Right cardiac atrium (tissue), 5 donors: ENCODE data around the gene GLIS1. TPM values are rescaled to one million over a fixed set of nuclear protein-coding genes. Genes with fewer than 3 reads are reported as not detected.

Source experiments
- ATAC-seq, 2 donors: fragments of 200-7000 bp; cut with Tn5 transposase; one replicate each; pipeline versions ENCODE4 v1.8.0 to v1.9.1; 2020; ENCODE audit warnings: moderate library complexity in 2 of 2, mild to moderate bottlenecking in 1 of 2
- DNase-seq, 3 donors: peaks; one replicate each; pipeline ENCODE4 v3.0.0-alpha.2; 2020
- H3K27ac ChIP-seq: one replicate; pipeline ENCODE4 v1.5.1; 2013; ENCODE audit warnings: mild to moderate bottlenecking, low read length, control low read depth, moderate library complexity
- H3K27me3 ChIP-seq: one replicate; pipeline ENCODE4 v1.6.1; 2013; ENCODE audit not compliant: control insufficient read depth, insufficient read depth
- H3K4me1 ChIP-seq: one replicate; pipeline ENCODE4 v1.6.1; 2013; ENCODE audit warnings: low read length; ENCODE audit not compliant: control insufficient read depth, insufficient read depth
- H3K4me3 ChIP-seq: one replicate; pipeline ENCODE4 v1.5.1; 2013; ENCODE audit warnings: low read length, control low read depth
- H3K9me3 ChIP-seq: one replicate; pipeline ENCODE4 v1.6.1; 2013; ENCODE audit warnings: low read length; ENCODE audit not compliant: control insufficient read depth
- WGBS: extraction: QIAGEN DNeasy Blood & Tissue Kit; methylation state at CpG from one replicate; pipeline ENCODE4 v1.1.7; 2013; 5-methylcytosine and 5-hydroxymethylcytosine counted together
- intact Hi-C, 4 donors: fragments of 100-400 bp; cut with DNase I; formaldehyde crosslinking; loops; one replicate each; pipeline versions ENCODE4 v1.11.0 to v1.14.0; 2022 to 2023
- polyA plus RNA-seq: library from polyadenylated mRNA; stranded (reverse); fragments of 200-250 nt; gene quantifications from one replicate; pipeline ENCODE4 v1.2.3, GENCODE V29; 2013
- total RNA-seq, 4 donors: library from RNA; stranded (reverse); fragmentation: NEBNext Ultra II Directional; extraction: Animal tissue kit (Norgen Biotek cat#: 25700); gene quantifications; one replicate each; pipeline ENCODE4 v1.2.1, GENCODE V29; 2021
- donor health status: healthy with polysubstance abuse.
- donor health status: DM: no; HTN: yes; CAD: no.
- donor health status: DM: no; HTN: no; CAD: no.
- donor health status: DM: no; HTN: yes; CAD: no; lungs with severe emphysema.
- donor health status: DM: yes; HTN: yes; CAD: no.

Gene GLIS1
- total and polyA plus RNA-seq, 5 donors: 0.14 to 0.37 (median 0.35) TPM

DNA sequence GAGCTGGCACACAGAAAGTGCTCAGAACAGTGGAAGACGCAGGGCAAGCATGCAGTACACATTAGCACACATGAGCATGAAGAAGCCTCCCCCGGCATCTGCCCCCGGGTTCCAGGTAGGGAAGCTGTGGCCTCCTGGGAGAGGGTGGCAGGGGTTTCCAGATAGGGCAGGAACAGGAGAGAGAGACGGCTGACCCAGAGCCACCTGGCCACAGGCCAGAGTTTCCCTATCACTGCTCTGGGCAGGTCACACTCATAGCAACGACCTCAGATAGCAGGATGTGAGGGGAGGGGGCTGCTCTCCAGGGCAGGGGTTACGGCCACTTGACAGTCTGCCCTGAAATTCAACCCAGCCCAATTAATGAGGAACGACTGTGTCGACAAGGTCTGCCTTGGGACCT lies 36.6 kb downstream of the GLIS1 start:
- no peak overlapping the region for H3K4me3 ChIP-seq
- no peak for ATAC-seq
- DNase-seq: no peak
- no peaks in the 10 kb centered on the region for H3K27me3 ChIP-seq
- H3K4me1 ChIP-seq: no peaks in the 10 kb centered on the region
- intact Hi-C loops: no loop called here
- H3K27ac ChIP-seq: no peak overlapping the region
- 47% methylated on average over 8 of the region's 8 CpGs for WGBS
- no peaks in the 10 kb centered on the region for H3K9me3 ChIP-seq

DNA sequence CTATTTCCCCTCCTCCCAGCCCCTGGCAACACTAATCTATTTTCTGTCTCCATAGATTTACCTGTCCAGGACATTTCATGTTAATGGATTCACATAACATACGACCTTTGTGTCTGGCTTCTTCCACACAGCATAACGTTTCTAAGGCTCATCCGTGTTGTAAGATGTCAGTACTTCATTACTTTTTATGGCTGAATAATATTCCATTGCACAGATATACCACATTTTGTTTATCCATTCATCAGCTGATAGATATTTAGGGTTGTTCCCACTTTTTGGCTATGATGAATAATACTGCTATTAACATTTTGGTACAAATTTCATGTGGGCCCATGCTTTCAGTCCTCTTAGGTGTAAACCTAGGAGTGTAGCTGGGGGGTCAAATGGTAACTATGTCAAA lies 38.2 kb downstream of the GLIS1 start:
- Histone ChIP-seq H3K27me3 (no peaks in the 10 kb centered on the region), H3K4me3 (no peak overlapping the region), H3K27ac (no peak overlapping the region), H3K4me1 (no peaks in the 10 kb centered on the region), H3K9me3 (no peaks in the 10 kb centered on the region)
- intact Hi-C loops: no loop called here
- DNase-seq: no peak
- no peak for ATAC-seq
- WGBS: 90% methylated on average over 3 of the region's 3 CpGs

- DNase-seq (no peak), ATAC-seq (no peak)
- H3K27ac ChIP-seq: no peak overlapping the region
- no peak overlapping the region for H3K4me3 ChIP-seq
- no peaks in the 10 kb centered on the region for H3K4me1 ChIP-seq
- no peaks in the 10 kb centered on the region for H3K9me3 ChIP-seq
- intact Hi-C loops: no loop called here
- H3K27me3 ChIP-seq: no peaks in the 10 kb centered on the region
- 84% methylated on average over 8 of the region's 8 CpGs for WGBS
Measured at GRCh38 chr1:53699981-53700380, 39.0 kb downstream of the GLIS1 start.

- WGBS: 78% methylated on average over 7 of the region's 7 CpGs
- no peaks in the 10 kb centered on the region for H3K4me1 ChIP-seq
- H3K4me3 ChIP-seq: no peak overlapping the region
- H3K27ac ChIP-seq: no peak overlapping the region
- H3K9me3 ChIP-seq: no peaks in the 10 kb centered on the region
- H3K27me3 ChIP-seq: no peaks in the 10 kb centered on the region
- no peak for ATAC-seq
- intact Hi-C loops: no loop called here
- no peak for DNase-seq
Measured at GRCh38 chr1:53698384-53698980, 40.5 kb downstream of the GLIS1 start.

DNA sequence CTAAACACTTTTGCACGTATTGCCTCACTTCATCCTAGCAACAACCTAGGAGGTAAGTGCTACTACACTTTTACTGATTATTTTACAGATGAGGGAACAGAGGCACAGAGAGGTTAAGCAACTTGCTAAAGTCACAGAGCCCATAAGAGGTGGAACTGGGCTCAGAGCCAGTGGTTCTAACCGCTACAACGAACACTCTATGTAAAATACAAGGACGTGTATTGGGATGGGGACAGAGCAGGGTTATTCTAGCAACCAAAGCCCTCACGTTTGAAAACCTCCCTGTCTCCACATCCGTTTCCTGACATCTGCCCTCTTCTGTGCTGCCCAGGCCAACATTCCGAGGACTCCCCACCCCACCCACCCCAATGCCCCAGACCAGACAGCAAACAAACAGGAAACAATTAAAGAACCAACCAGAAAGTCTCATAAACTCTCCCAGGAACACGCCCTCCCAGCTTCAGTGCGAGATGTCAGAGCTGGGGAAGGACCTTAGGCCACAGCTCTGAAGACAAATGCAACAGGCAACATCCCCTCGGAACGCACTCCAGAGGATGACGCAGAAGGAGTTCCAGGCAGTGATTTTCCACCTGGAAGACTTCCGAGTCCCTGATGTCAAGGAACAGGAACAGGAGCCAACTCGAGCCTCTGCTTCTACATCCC lies 41.1 kb downstream of the GLIS1 start:
- Histone ChIP-seq H3K27ac (no peak overlapping the region), H3K4me1 (no peaks in the 10 kb centered on the region), H3K9me3 (no peaks in the 10 kb centered on the region), H3K27me3 (no peaks in the 10 kb centered on the region), H3K4me3 (no peak overlapping the region)
- whole genome bisulfite sequencing: 40% methylated on average over 14 of the region's 14 CpGs
- ATAC-seq (no peak), DNase-seq (no peak)
- intact Hi-C loops: no loop called here

GRCh38 chr1:53696990-53697389 lies 42.0 kb downstream of the GLIS1 start:
- intact Hi-C loops: no loop called here
- Histone ChIP-seq H3K4me1 (no peaks in the 10 kb centered on the region), H3K27me3 (no peaks in the 10 kb centered on the region), H3K27ac (no peak overlapping the region), H3K9me3 (no peaks in the 10 kb centered on the region), H3K4me3 (no peak overlapping the region)
- DNase-seq: no peak
- ATAC-seq: no peak
- 78% methylated on average over 2 of the region's 2 CpGs for WGBS

DNA sequence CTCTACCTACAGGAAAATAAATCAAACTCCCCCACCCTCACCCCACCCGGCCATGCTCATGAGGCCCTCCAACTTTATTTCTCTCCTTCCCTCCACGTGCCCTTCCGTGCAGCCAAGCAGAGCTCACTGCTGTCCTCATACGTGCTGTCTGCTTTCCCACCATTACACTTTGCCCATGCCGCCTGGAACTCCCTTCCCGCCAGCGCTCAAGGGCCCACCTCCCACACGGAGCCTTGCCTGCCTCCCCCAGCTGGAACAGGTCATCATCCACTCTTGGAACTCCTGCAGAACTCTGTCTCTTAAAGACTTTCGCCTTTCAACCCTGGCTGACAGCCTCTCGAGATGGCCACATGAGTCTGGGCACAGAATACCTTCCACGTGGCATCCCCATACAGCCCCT lies 42.4 kb downstream of the GLIS1 start:
- H3K27me3 ChIP-seq: no peaks in the 10 kb centered on the region
- H3K9me3 ChIP-seq: no peaks in the 10 kb centered on the region
- 90% methylated on average over 11 of the region's 11 CpGs for WGBS
- no peak for ATAC-seq
- H3K4me3 ChIP-seq: no peak overlapping the region
- no peak for DNase-seq
- H3K4me1 ChIP-seq: no peaks in the 10 kb centered on the region
- intact Hi-C loops: no loop called here
- H3K27ac ChIP-seq: no peak overlapping the region

DNA sequence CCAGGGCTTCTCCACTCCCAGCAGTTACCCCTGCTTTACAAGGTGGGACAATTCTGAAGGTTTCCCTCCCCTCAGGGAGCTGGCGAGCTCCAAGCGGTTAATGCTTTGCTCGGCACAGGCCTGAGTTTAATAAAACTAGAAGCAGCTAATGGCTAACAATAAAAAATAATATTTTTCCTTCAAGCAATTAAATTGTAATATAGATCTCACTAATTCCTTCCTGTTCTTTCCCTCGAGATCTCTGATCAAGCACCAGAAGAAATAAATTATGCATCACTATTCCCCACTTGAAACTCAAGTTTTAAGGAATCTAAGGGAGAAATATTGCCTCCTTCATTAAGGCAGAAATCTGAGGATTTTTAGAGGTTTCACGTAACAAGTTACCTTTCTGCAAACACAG lies 42.9 kb downstream of the GLIS1 start:
- H3K9me3 ChIP-seq: no peaks in the 10 kb centered on the region
- ATAC-seq (no peak), DNase-seq (no peak)
- no peaks in the 10 kb centered on the region for H3K4me1 ChIP-seq
- H3K4me3 ChIP-seq: no peak overlapping the region
- no peak overlapping the region for H3K27ac ChIP-seq
- H3K27me3 ChIP-seq: no peaks in the 10 kb centered on the region
- intact Hi-C loops: no loop called here
- WGBS: 89% methylated on average over 5 of the region's 5 CpGs

GRCh38 chr1:53695116-53695515 lies 43.8 kb downstream of the GLIS1 start:
- H3K27ac ChIP-seq: no peak overlapping the region
- H3K4me3 ChIP-seq: no peak overlapping the region
- H3K9me3 ChIP-seq: no peaks in the 10 kb centered on the region
- DNase-seq: no peak
- intact Hi-C loops: no loop called here
- ATAC-seq: no peak
- H3K27me3 ChIP-seq: no peaks in the 10 kb centered on the region
- no peaks in the 10 kb centered on the region for H3K4me1 ChIP-seq
- WGBS: 79% methylated on average over 8 of the region's 8 CpGs

DNA sequence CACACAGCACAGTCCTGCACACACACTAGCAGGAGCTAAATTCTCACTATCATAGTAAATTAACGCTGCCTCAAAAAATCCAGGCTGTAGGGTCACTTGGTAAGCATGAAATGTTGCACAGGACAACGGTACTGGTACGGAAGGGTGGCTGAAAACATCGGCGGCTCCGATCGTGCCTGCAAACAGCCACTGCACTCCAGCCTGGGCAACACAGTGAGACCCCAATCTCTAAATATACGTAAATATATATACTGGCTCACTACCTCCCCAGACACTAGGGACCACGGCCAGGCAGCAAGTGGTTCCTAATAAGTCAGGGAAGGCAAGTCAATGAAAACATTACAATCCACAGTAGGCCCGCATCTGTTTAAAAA lies 44.3 kb downstream of the GLIS1 start:
- Histone ChIP-seq H3K4me1 (no peaks in the 10 kb centered on the region), H3K27ac (no peak overlapping the region), H3K9me3 (no peaks in the 10 kb centered on the region), H3K27me3 (no peaks in the 10 kb centered on the region), H3K4me3 (no peak overlapping the region)
- 96% methylated on average over 10 of the region's 10 CpGs for WGBS
- DNase-seq (no peak), ATAC-seq (no peak)
- intact Hi-C loops: no loop called here

DNA sequence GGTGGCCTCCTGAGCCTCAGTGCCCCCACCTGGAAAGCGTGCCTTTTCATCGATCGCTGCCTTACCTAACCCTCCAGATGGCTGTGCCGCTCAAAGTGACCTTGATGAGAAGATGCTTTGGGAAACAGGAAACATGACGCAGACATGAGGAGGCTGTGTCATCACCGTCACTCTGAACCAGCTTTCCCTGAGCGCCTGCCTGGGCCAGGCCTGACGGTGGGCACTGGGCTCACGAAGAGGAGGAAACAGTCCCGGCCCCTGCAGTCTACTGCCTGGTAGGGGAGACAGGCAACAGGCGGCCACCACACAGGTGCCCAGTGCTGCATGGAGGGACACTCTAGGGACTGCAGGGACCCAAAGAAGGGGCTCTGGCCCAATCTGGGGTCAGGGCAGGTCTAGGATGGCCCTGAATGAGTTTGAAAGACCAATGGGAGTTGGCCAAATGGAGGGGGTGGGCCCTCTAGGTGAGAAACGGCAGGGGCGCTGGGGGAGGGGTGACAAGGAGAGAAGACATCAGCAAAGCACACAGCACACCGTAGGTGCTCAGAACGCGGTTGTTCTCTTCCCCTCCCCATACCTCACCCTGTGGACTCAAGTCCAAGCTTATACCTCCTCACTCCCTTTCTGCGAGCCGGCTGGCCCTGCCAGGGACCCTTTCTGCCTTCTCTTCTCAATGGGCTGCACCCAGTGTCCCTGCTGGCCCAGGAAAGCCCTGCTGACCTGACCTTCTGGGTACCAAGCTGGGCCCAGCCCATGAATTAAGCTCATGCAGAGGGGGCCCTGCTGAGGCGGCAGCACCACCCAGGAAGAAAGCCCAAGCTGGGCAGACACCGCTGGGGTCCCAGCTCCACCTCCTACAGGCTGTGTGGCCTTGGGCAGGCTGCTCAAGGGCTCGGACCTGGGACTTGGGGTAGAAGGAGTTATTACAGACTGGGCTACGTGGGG lies 44.9 kb downstream of the GLIS1 start:
- Histone ChIP-seq H3K4me1 (no peaks in the 10 kb centered on the region), H3K9me3 (no peaks in the 10 kb centered on the region), H3K4me3 (no peak overlapping the region), H3K27me3 (no peaks in the 10 kb centered on the region), H3K27ac (no peak overlapping the region)
- DNase-seq: no peak
- 74% methylated on average over 22 of the region's 22 CpGs for WGBS
- intact Hi-C loops: no loop called here
- no peak for ATAC-seq
